ENCODE data around the gene TMUB1. TPM values are rescaled to one million over a fixed set of nuclear protein-coding genes. Genes with fewer than 3 reads are reported as not detected.

The TMUB1 gene
- total and polyA plus RNA-seq, 9 of the 15 experiments (the other 6 are each of a cell fraction or from before 2014, with no cell fraction given): 0.14 to 241 (median 74.1) TPM

- FAIRE-seq: no peak
- H3K36me3 ChIP-seq (ENCODE audit: control insufficient read depth, insufficient read depth, low read length): peaks cover 95% of the 10 kb centered on the region
- WGBS (ENCODE audit: insufficient coverage, low coverage, missing lambda C conversion rate): 95% methylated on average over 39 of the region's 58 CpGs
Observed at GRCh38 chr7:151125846-151126481, 42.7 kb upstream of the TMUB1 start.

More at GRCh38 chr7:151125846-151126481, 42.7 kb upstream of the TMUB1 start:
- H3K4me3 ChIP-seq: no peak overlapping the region
- peaks cover 13% of the 10 kb centered on the region for H4K20me1 ChIP-seq (replicated peaks; ENCODE audit: control insufficient read depth, insufficient read depth, low read length)
- intact Hi-C loops (cut with micrococcal nuclease) (loop anchor here (2.0 kb wide), 1 partner anchor 177 kb away; no protein-coding TSS in a partner anchor), in situ Hi-C loops (cut with MboI) (no loop called here)
- no peak overlapping the region for H3K4me2 ChIP-seq (ENCODE audit: insufficient read depth, low read length)
- no peaks in the 10 kb centered on the region for H3K9me3 ChIP-seq (replicated peaks; ENCODE audit: control insufficient read depth, insufficient read depth, low read depth, low read length)
- CTCF ChIA-PET (ENCODE audit: low intra/inter-chr PET ratio): interaction anchor here (1.2 to 4.4 kb wide), 2 partner anchors 47 to 177 kb away, joined by 3 to 74 read pairs; no protein-coding TSS in a partner anchor
- TF ChIP-seq ZNF174 (CRISPR knock-in tag; IDR thresholded peaks at IDR 0.05): no peak
- TF ChIP-seq ARID4B (CRISPR knock-in tag; IDR thresholded peaks at IDR 0.05): no peak
- TF ChIP-seq ZBTB33 (CRISPR knock-in tag; IDR thresholded peaks at IDR 0.05): peak; percentile 66; the same call in 1 of the 2 replicates
- no peak for TF ChIP-seq MAZ (CRISPR knock-in tag; conservative IDR thresholded peaks at IDR 0.05 in 1 of 2, IDR thresholded peaks at IDR 0.05 in 1 of 2)
- peak; percentile 46 for TF ChIP-seq RBM22 (IDR thresholded peaks at IDR 0.05; ENCODE audit: low read depth, low read length, poor library complexity, severe bottlenecking)
- 0 out of 2 replicates have a peak, but pooled peaks have one; percentile 53 for TF ChIP-seq POLR2G (IDR thresholded peaks at IDR 0.05; ENCODE audit: low read depth, low read length)
- H3K27me3 ChIP-seq (ENCODE audit: control insufficient read depth in 2 of 2, insufficient read depth in 2 of 2, low read length in 2 of 2): no peaks in the 10 kb centered on the region; a peak in 1 of 5 replicates
- BruUV-seq (replicated peaks): no TSS peak
- no peak for ATAC-seq
- POLR2A ChIA-PET: no interaction called here
- no peak overlapping the region for H2AFZ ChIP-seq (ENCODE audit: low read depth, low read length)
- peaks cover 0 to 41% of the 10 kb centered on the region in 2 experiments; a peak in 1 of 5 replicates for H3K4me1 ChIP-seq (replicated peaks in 1 of 2; ENCODE audit: control insufficient read depth in 2 of 2, insufficient read depth in 2 of 2, low read length in 2 of 2)
- no peak overlapping the region for H3K9ac ChIP-seq (ENCODE audit: insufficient read depth in 1 of 2, low read depth in 2 of 2, low read length in 2 of 2)
- DNase-seq (ENCODE audit: extremely low read depth in 1 of 4, low spot score in 3 of 4): peak in 2 of 4 experiments; percentile 55 to 62
- H3K27ac ChIP-seq (ENCODE audit: extremely low read depth, low read depth, low read length): no peak overlapping the region
- peaks cover 5% of the 10 kb centered on the region for H3K9me1 ChIP-seq (ENCODE audit: control insufficient read depth, insufficient read depth, low read length)
- H3K79me2 ChIP-seq (ENCODE audit: control insufficient read depth, insufficient read depth, low read length): peaks cover 10% of the 10 kb centered on the region; the same call in 2 of the 3 replicates

All from K562 (cell line).